GM18502 (cell line): ENCODE results near the gene UQCC2.

Experiments used
- ATAC-seq: cut with Tn5 transposase; IDR thresholded peaks from one replicate; pipeline ENCODE4 v1.9.1; 2021; ENCODE audit warnings: mild to moderate bottlenecking; ENCODE audit not compliant: unreplicated experiment, poor library complexity

UQCC2 gene

GRCh38 chr6:33744895-33745546, 33.5 kb upstream of the UQCC2 start:
- ATAC-seq = no peak

- no peak for ATAC-seq
Observed at GRCh38 chr6:33744001-33744848, 32.7 kb upstream of the UQCC2 start.

GRCh38 chr6:33742837-33743236, 31.3 kb upstream of the UQCC2 start:
- no peak for ATAC-seq

GRCh38 chr6:33742092-33742491, 30.6 kb upstream of the UQCC2 start:
- no peak for ATAC-seq

- ATAC-seq = no peak
Observed at GRCh38 chr6:33740794-33741193, 29.3 kb upstream of the UQCC2 start.

- no peak for ATAC-seq
Observed at GRCh38 chr6:33740204-33740608, 28.7 kb upstream of the UQCC2 start.

GRCh38 chr6:33739571-33739970, 28.1 kb upstream of the UQCC2 start:
- ATAC-seq = no peak

- ATAC-seq = no peak
Observed at GRCh38 chr6:33738879-33739278, 27.4 kb upstream of the UQCC2 start.

GRCh38 chr6:33738153-33738552, 26.7 kb upstream of the UQCC2 start:
- no peak for ATAC-seq

GRCh38 chr6:33737267-33738026, 25.9 kb upstream of the UQCC2 start:
- no peak for ATAC-seq

GRCh38 chr6:33735216-33735615, 23.7 kb upstream of the UQCC2 start:
- ATAC-seq = no peak

- ATAC-seq = no peak
Observed at GRCh38 chr6:33733709-33734007, 22.2 kb upstream of the UQCC2 start.

GRCh38 chr6:33732817-33733708, 21.6 kb upstream of the UQCC2 start:
- no peak for ATAC-seq

GRCh38 chr6:33732385-33732784, 20.9 kb upstream of the UQCC2 start:
- no peak for ATAC-seq

GRCh38 chr6:33731751-33732282, 20.3 kb upstream of the UQCC2 start:
- ATAC-seq = no peak

- ATAC-seq = no peak
Observed at GRCh38 chr6:33731035-33731434, 19.5 kb upstream of the UQCC2 start.

- no peak for ATAC-seq
Observed at GRCh38 chr6:33730611-33731010, 19.1 kb upstream of the UQCC2 start.

GRCh38 chr6:33729059-33729458, 17.6 kb upstream of the UQCC2 start:
- ATAC-seq = no peak

GRCh38 chr6:33728438-33728837, 16.9 kb upstream of the UQCC2 start:
- ATAC-seq = no peak

- no peak for ATAC-seq
Observed at GRCh38 chr6:33727932-33728331, 16.4 kb upstream of the UQCC2 start.
